Type B pancreatic cell (in vitro differentiated cells): ENCODE measurements around the gene RPRD2. TPM values are rescaled to one million over a fixed set of nuclear protein-coding genes. Genes with fewer than 3 reads are reported as not detected.
A peak's percentile ranks its signal among the peaks of the same experiment; 100 is the strongest.

Source experiments
- DNase-seq: peaks from one replicate; pipeline ENCODE4 v3.0.0; 2021; ENCODE audit warnings: mixed read lengths; ENCODE audit not compliant: unreplicated experiment; ENCODE audit errors: extremely low spot score
- H3K27ac Mint-ChIP-seq: 2 replicates; pipeline ENCODE4 v1.8.0; 2021; ENCODE audit warnings: mild to moderate bottlenecking, mixed read lengths
- H3K27me3 Mint-ChIP-seq: 2 replicates; pipeline ENCODE4 v1.8.0; 2021; ENCODE audit warnings: mixed read lengths
- H3K36me3 Mint-ChIP-seq: 2 replicates; pipeline ENCODE4 v1.8.0; 2021; ENCODE audit warnings: mixed read lengths
- H3K4me1 Mint-ChIP-seq: one replicate; pipeline ENCODE4 v1.8.0; 2021; ENCODE audit warnings: mixed read lengths; ENCODE audit not compliant: unreplicated experiment
- H3K4me3 Mint-ChIP-seq: 2 replicates; pipeline ENCODE4 v1.8.0; 2021; ENCODE audit warnings: mild to moderate bottlenecking, mixed read lengths
- H3K9me3 Mint-ChIP-seq: 2 replicates; pipeline ENCODE4 v1.8.0; 2021; ENCODE audit warnings: mixed read lengths
- total RNA-seq: library from RNA; stranded (reverse); gene quantifications from 2 replicates; pipeline ENCODE4 v1.2.1, GENCODE V29; 2021; ENCODE audit warnings: low replicate concordance
- TF ChIP-seq, protein P1 (sequence below): fragments of 200-600 bp; sonication (generic); conservative IDR thresholded peaks from 2 replicates; pipeline ENCODE4 v1.5.0; 2021; ENCODE audit warnings: antibody characterized with exemption, mild to moderate bottlenecking

The RPRD2 gene
- total RNA-seq, 1 donor from 2014 or later = 37.8 TPM

DNA sequence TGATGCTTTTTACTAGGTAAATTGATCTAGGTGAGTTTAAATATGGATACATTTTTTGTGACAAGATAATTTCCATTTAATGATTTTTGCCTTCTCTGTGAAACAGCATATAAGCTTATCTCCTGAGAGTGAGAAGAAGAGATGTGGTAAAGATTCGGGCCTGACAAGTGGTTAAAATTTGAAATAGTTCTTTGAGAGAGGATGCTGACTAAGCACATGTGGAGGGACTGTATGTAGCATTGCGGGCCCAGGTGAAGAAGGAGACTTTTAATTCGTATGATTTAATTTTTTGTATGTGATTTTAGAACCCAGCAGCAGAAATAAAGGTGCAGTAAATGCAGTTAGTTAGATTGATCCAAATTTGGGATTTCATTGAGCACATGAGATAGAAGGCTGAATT, 51.9 kb downstream of the RPRD2 start:
- Mint-ChIP-seq H3K36me3 (peaks cover 12% of the 10 kb centered on the region), H3K4me1 (no peaks in the 10 kb centered on the region), H3K27me3 (no peaks in the 10 kb centered on the region), H3K9me3 (no peaks in the 10 kb centered on the region), H3K27ac (no peak overlapping the region), H3K4me3 (no peak overlapping the region)
- no peak for DNase-seq
- TF ChIP-seq, protein P1, sequence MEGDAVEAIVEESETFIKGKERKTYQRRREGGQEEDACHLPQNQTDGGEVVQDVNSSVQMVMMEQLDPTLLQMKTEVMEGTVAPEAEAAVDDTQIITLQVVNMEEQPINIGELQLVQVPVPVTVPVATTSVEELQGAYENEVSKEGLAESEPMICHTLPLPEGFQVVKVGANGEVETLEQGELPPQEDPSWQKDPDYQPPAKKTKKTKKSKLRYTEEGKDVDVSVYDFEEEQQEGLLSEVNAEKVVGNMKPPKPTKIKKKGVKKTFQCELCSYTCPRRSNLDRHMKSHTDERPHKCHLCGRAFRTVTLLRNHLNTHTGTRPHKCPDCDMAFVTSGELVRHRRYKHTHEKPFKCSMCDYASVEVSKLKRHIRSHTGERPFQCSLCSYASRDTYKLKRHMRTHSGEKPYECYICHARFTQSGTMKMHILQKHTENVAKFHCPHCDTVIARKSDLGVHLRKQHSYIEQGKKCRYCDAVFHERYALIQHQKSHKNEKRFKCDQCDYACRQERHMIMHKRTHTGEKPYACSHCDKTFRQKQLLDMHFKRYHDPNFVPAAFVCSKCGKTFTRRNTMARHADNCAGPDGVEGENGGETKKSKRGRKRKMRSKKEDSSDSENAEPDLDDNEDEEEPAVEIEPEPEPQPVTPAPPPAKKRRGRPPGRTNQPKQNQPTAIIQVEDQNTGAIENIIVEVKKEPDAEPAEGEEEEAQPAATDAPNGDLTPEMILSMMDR = no peak

DNA sequence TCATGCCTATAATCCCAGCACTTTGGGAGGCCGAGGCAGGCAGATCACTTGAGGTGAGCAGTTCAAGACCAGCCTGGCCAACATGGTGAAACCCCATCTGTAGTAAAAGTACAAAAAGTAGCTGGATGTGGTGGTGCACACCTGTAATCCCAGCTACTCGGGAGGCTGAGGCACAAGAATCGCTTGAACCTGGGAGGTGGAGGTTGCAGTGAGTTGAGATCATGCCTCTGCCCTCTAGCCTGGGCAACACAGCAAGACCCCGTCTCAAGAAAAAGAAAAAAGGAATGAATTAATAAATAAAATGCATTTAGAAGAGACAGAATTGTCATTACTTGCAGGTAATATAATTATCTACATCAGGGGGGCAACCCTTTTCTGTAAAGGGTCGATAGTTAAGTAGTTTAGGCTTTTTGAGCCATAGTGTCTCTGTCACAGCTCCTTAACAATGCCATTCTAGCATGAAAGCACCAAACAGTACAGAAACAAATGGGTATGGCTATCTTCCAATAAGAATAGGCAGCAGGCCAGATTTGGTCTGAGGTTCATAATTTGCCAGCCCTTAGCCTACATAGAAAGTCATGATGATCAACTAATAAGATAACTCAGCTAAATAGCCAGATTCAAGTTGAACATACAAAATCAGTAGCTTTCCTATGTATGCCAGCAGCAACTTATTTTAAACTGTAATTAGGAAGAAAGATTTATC, 56.8 kb downstream of the RPRD2 start:
- Mint-ChIP-seq H3K9me3 (no peaks in the 10 kb centered on the region), H3K27ac (no peak overlapping the region), H3K36me3 (peaks cover 12% of the 10 kb centered on the region), H3K4me3 (no peak overlapping the region), H3K4me1 (no peaks in the 10 kb centered on the region), H3K27me3 (no peaks in the 10 kb centered on the region)
- TF ChIP-seq, protein P1 = no peak
- DNase-seq = no peak

DNA sequence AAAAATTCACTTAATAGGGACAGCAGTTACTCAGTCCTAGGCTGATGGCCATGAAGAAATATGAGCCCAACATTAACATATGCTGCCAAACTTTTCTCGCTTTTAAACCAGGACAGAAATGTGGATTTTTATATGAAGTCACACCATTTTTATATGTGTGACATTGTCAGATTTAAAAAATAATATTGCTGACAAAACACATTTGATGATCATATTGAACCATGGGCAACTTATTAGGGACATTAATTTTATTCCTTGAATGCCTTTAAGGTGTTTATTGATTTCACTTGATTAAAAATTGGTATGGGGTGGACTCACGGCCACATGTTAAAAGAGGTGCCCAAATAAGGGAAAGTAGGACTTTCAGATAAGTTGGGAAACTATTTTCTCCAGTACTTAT, 58.6 kb downstream of the RPRD2 start:
- H3K27ac Mint-ChIP-seq = no peak overlapping the region
- H3K4me1 Mint-ChIP-seq = no peaks in the 10 kb centered on the region
- H3K9me3 Mint-ChIP-seq = no peaks in the 10 kb centered on the region

DNA sequence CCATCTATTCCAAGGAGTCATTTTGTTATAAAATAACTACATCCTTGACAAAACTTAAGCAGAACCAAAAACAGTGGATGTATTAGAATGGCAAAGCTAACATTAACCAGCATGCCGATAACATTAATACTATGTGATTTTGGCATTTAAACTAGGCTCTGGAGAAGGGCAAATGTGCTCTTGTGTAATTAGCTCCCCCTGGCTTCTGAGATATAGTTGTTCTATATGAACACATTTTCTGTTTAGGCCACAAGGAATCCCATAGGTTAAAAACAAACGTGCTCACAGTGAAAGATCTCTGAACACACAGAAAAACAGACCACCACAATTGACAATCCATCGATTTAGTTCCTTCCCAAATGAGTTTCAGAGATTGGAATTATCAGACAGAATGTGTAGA, 65.9 kb downstream of the RPRD2 start:
- no peaks in the 10 kb centered on the region for H3K4me1 Mint-ChIP-seq
- TF ChIP-seq, protein P1 = peak; percentile 24
- no peaks in the 10 kb centered on the region for H3K27me3 Mint-ChIP-seq
- H3K4me3 Mint-ChIP-seq = no peak overlapping the region
- DNase-seq = no peak
- peaks cover 12% of the 10 kb centered on the region for H3K36me3 Mint-ChIP-seq
- H3K27ac Mint-ChIP-seq = peak overlapping the region; percentile 37
- H3K9me3 Mint-ChIP-seq = no peaks in the 10 kb centered on the region

More for the DNA sequence above, 58.6 kb downstream of the RPRD2 start:
- TF ChIP-seq, protein P1 = no peak
- Mint-ChIP-seq H3K27me3 (no peaks in the 10 kb centered on the region), H3K4me3 (no peak overlapping the region), H3K36me3 (peaks cover 11% of the 10 kb centered on the region)
- DNase-seq = no peak

DNA sequence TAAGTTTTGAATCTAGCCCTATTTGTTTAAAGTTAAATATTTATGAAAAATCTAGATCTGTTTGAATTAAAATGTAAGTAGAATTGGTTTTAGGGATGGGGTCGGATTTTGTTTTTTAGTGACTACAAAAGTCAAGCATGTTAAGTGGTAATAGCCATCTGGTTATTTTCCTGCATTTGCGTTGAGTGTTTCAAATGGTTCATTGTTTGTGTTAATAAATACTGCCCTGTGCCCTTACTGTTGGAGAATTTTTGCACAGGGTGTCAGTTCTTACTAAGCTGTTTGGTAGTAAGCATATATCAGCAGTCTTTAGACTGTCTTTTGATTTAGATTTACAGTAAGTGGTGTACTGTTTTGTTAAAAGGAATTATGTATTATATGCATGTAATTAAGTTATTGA, 77.2 kb downstream of the RPRD2 start:
- no peak overlapping the region for H3K4me3 Mint-ChIP-seq
- no peak overlapping the region for H3K27ac Mint-ChIP-seq
- TF ChIP-seq, protein P1 = no peak
- no peaks in the 10 kb centered on the region for H3K27me3 Mint-ChIP-seq
- peaks cover under 1% of the 10 kb centered on the region for H3K9me3 Mint-ChIP-seq
- peaks cover 21% of the 10 kb centered on the region for H3K36me3 Mint-ChIP-seq
- no peak for DNase-seq
- no peaks in the 10 kb centered on the region for H3K4me1 Mint-ChIP-seq
